Osteocyte (in vitro differentiated cells): ENCODE data around the gene PCNT. TPM values are rescaled to one million over a fixed set of nuclear protein-coding genes. Genes with fewer than 3 reads are reported as not detected.

Experiments
- DNase-seq: peaks from one replicate; pipeline ENCODE4 v3.0.0; 2021; ENCODE audit warnings: mixed read lengths; ENCODE audit not compliant: unreplicated experiment; ENCODE audit errors: extremely low spot score
- H3K27ac Mint-ChIP-seq: one replicate; pipeline ENCODE4 v1.8.0; 2021; ENCODE audit warnings: mild to moderate bottlenecking, mixed read lengths; ENCODE audit not compliant: unreplicated experiment
- H3K27me3 Mint-ChIP-seq: one replicate; pipeline ENCODE4 v1.8.0; 2021; ENCODE audit warnings: mixed read lengths; ENCODE audit not compliant: unreplicated experiment
- H3K36me3 Mint-ChIP-seq: one replicate; pipeline ENCODE4 v1.8.0; 2021; ENCODE audit warnings: mixed read lengths; ENCODE audit not compliant: unreplicated experiment
- H3K4me1 Mint-ChIP-seq: one replicate; pipeline ENCODE4 v1.8.0; 2021; ENCODE audit warnings: mixed read lengths; ENCODE audit not compliant: unreplicated experiment
- H3K4me3 Mint-ChIP-seq: one replicate; pipeline ENCODE4 v1.8.0; 2021; ENCODE audit warnings: mild to moderate bottlenecking, moderate library complexity, mixed read lengths; ENCODE audit not compliant: unreplicated experiment
- H3K9me3 Mint-ChIP-seq: one replicate; pipeline ENCODE4 v1.8.0; 2021; ENCODE audit warnings: mixed read lengths; ENCODE audit not compliant: unreplicated experiment
- CTCF ChIP-seq: fragments of 200-600 bp; sonication (generic); IDR thresholded peaks from 2 replicates; pipeline ENCODE4 v1.5.0; 2021; ENCODE audit warnings: antibody characterized with exemption, mild to moderate bottlenecking, moderate library complexity
- total RNA-seq: library from RNA; stranded (reverse); gene quantifications from 2 replicates; pipeline ENCODE4 v1.2.1, GENCODE V29; 2021

Gene PCNT
- total RNA-seq, 1 donor from 2014 or later, result 38.9 TPM

GRCh38 chr21:46376231-46376628, 52.3 kb downstream of the PCNT start:
- H3K27ac Mint-ChIP-seq, result no peak overlapping the region
- DNase-seq, result no peak
- no peak for TF ChIP-seq CTCF
- H3K27me3 Mint-ChIP-seq, result no peaks in the 10 kb centered on the region
- H3K4me3 Mint-ChIP-seq, result no peak overlapping the region
- peaks cover 16% of the 10 kb centered on the region for H3K36me3 Mint-ChIP-seq
- peaks cover 5% of the 10 kb centered on the region for H3K4me1 Mint-ChIP-seq
- H3K9me3 Mint-ChIP-seq, result peaks cover 10% of the 10 kb centered on the region

GRCh38 chr21:46376856-46377453, 53.0 kb downstream of the PCNT start:
- no peak for DNase-seq
- Mint-ChIP-seq H3K4me3 (no peak overlapping the region), H3K27me3 (no peaks in the 10 kb centered on the region), H3K9me3 (peaks cover 10% of the 10 kb centered on the region), H3K4me1 (peaks cover 5% of the 10 kb centered on the region), H3K36me3 (peaks cover 19% of the 10 kb centered on the region), H3K27ac (no peak overlapping the region)
- TF ChIP-seq CTCF, result no peak

GRCh38 chr21:46377789-46378188, 53.8 kb downstream of the PCNT start:
- Mint-ChIP-seq H3K36me3 (peaks cover 24% of the 10 kb centered on the region), H3K27me3 (no peaks in the 10 kb centered on the region), H3K4me3 (no peak overlapping the region), H3K27ac (no peak overlapping the region), H3K9me3 (peaks cover 10% of the 10 kb centered on the region), H3K4me1 (peaks cover 5% of the 10 kb centered on the region)
- TF ChIP-seq CTCF, result no peak
- DNase-seq, result no peak

GRCh38 chr21:46379105-46379504, 55.1 kb downstream of the PCNT start:
- DNase-seq, result no peak
- peaks cover 34% of the 10 kb centered on the region for H3K36me3 Mint-ChIP-seq
- no peak overlapping the region for H3K27ac Mint-ChIP-seq
- H3K4me1 Mint-ChIP-seq, result peaks cover 5% of the 10 kb centered on the region
- H3K9me3 Mint-ChIP-seq, result peaks cover 10% of the 10 kb centered on the region
- no peak overlapping the region for H3K4me3 Mint-ChIP-seq
- no peaks in the 10 kb centered on the region for H3K27me3 Mint-ChIP-seq
- TF ChIP-seq CTCF, result no peak

GRCh38 chr21:46379691-46380090, 55.7 kb downstream of the PCNT start:
- H3K9me3 Mint-ChIP-seq, result peaks cover 10% of the 10 kb centered on the region
- H3K36me3 Mint-ChIP-seq, result peaks cover 40% of the 10 kb centered on the region
- DNase-seq, result no peak
- H3K27me3 Mint-ChIP-seq, result no peaks in the 10 kb centered on the region
- H3K4me1 Mint-ChIP-seq, result peaks cover 5% of the 10 kb centered on the region
- no peak for TF ChIP-seq CTCF
- H3K4me3 Mint-ChIP-seq, result no peak overlapping the region
- no peak overlapping the region for H3K27ac Mint-ChIP-seq
